ENCODE data around the gene KDF1.

DNA sequence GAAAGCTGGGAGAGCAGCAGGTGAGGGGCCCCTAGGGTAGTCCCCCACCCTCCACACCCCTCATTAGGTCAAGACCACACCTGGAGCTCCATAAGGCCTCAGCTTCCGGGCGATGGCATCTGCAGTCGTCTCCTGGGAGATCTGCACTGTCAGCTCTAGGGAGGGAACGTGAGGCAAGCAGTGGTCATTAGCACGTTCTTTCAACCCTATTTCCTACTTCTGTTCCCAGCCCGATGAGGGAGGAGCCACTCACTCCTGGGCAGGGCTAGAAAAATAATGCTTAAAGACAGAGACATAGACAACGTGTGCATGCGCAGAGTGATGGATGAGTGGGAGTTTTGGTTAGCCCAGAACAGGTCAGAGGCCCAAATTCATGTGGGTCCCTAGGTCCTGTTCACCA lies 9.7 kb downstream of the KDF1 start:
- TF ChIP-seq POLR2A (IDR thresholded peaks at IDR 0.05): no peak
- TF ChIP-seq, protein P1, sequence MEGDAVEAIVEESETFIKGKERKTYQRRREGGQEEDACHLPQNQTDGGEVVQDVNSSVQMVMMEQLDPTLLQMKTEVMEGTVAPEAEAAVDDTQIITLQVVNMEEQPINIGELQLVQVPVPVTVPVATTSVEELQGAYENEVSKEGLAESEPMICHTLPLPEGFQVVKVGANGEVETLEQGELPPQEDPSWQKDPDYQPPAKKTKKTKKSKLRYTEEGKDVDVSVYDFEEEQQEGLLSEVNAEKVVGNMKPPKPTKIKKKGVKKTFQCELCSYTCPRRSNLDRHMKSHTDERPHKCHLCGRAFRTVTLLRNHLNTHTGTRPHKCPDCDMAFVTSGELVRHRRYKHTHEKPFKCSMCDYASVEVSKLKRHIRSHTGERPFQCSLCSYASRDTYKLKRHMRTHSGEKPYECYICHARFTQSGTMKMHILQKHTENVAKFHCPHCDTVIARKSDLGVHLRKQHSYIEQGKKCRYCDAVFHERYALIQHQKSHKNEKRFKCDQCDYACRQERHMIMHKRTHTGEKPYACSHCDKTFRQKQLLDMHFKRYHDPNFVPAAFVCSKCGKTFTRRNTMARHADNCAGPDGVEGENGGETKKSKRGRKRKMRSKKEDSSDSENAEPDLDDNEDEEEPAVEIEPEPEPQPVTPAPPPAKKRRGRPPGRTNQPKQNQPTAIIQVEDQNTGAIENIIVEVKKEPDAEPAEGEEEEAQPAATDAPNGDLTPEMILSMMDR (IDR thresholded peaks at IDR 0.05): no peak
- TF ChIP-seq POLR2AphosphoS5 (IDR thresholded peaks at IDR 0.05): no peak

Data from gastroesophageal sphincter (tissue), 3 donors.